ENCODE results near the gene MAPKAPK5. TPM values are rescaled to one million over a fixed set of nuclear protein-coding genes. Genes with fewer than 3 reads are reported as not detected.
A peak's percentile ranks its signal among the peaks of the same experiment; 100 is the strongest.

Gene MAPKAPK5
- total RNA-seq, 1 donor from 2014 or later: 70.8 TPM

DNA sequence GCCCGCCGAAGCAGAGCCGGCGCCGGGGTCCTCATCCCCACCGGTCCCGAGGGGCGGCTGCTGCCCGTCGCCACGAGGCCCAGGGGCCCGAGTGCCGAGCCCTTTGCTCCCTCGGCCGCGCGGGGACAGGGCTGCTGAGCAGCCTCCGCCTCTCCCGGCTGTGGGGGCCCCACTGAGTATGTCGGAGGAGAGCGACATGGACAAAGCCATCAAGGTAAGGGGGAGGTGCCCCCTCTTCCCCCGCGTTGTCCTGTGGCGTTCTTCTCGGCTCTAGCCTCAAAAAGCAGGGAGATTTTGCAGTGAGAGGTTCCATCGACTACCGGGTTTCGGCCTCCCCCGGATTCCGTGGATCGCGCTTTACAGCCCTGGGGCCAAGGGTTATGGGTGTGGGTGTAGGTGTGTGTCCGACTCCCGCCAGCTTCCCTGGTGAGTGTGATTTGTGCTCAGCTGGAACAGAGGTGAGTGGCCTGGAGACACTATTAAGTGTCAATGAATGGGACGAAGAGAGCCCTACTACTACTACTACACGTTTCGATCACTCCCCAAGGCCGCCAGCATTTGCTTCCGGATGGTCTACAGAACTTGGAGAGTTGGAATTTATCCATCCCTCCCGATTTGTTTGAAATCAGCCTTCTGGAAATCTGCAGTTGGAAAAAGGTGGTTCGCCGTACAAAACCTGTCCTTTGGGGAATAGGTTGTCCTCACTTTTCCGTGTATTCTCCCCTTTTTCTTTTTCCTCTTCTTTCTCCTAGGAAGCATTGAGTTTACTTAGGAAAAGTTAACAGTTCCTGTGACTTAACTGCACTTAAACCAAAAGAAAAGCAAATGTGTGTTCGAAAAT is 748 bp downstream of the MAPKAPK5 start:
- peak overlapping the region; percentile 99 for H3K9ac ChIP-seq
- DNase-seq (ENCODE audit: low spot score): peak; percentile 23
- peaks cover under 1% of the 10 kb centered on the region for H3K36me3 ChIP-seq
- H3K79me2 ChIP-seq (ENCODE audit: low read depth): peaks cover 84% of the 10 kb centered on the region
- peaks cover 16% of the 10 kb centered on the region for H4K20me1 ChIP-seq (ENCODE audit: low read depth)
- H3K4me2 ChIP-seq: peak overlapping the region; percentile 93
- no peak for TF ChIP-seq EZH2 (IDR thresholded peaks at IDR 0.05)
- no peak for TF ChIP-seq EZH2phosphoT487 (IDR thresholded peaks at IDR 0.05)
- TF ChIP-seq, protein P1, sequence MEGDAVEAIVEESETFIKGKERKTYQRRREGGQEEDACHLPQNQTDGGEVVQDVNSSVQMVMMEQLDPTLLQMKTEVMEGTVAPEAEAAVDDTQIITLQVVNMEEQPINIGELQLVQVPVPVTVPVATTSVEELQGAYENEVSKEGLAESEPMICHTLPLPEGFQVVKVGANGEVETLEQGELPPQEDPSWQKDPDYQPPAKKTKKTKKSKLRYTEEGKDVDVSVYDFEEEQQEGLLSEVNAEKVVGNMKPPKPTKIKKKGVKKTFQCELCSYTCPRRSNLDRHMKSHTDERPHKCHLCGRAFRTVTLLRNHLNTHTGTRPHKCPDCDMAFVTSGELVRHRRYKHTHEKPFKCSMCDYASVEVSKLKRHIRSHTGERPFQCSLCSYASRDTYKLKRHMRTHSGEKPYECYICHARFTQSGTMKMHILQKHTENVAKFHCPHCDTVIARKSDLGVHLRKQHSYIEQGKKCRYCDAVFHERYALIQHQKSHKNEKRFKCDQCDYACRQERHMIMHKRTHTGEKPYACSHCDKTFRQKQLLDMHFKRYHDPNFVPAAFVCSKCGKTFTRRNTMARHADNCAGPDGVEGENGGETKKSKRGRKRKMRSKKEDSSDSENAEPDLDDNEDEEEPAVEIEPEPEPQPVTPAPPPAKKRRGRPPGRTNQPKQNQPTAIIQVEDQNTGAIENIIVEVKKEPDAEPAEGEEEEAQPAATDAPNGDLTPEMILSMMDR (IDR thresholded peaks at IDR 0.05): no peak
- H3K4me1 Mint-ChIP-seq: peaks cover 31% of the 10 kb centered on the region
- H2AFZ ChIP-seq (replicated peaks): peak overlapping the region; percentile 98
- H3K27ac Mint-ChIP-seq: peak overlapping the region; percentile 98
- H3K4me3 Mint-ChIP-seq: peak overlapping the region; percentile 99
- H3K4me3 ChIP-seq: peak overlapping the region; percentile 99
- H3K27ac ChIP-seq: peak overlapping the region; percentile 99
- H3K9me3 ChIP-seq (ENCODE audit: low read depth): no peaks in the 10 kb centered on the region
- H3K4me1 ChIP-seq: peaks cover 20% of the 10 kb centered on the region
- H3F3A ChIP-seq (ENCODE audit: low read depth): peaks cover 18% of the 10 kb centered on the region
- H3K27me3 Mint-ChIP-seq (ENCODE audit: insufficient read depth, low read depth): peaks cover 6% of the 10 kb centered on the region
- H3K9me3 Mint-ChIP-seq: no peaks in the 10 kb centered on the region
- peaks cover 23% of the 10 kb centered on the region for H3K36me3 Mint-ChIP-seq
- no peaks in the 10 kb centered on the region for H3K27me3 ChIP-seq

GRCh38 chr12:111846016-111846415 is 4.0 kb downstream of the MAPKAPK5 start:
- H3K27ac Mint-ChIP-seq: no peak overlapping the region

GRCh38 chr12:111850526-111850925 is 8.5 kb downstream of the MAPKAPK5 start:
- Histone ChIP-seq H3K4me2 (no peak overlapping the region), H3K79me2 (ENCODE audit: low read depth) (peaks cover 100% of the 10 kb centered on the region), H3K9ac (no peak overlapping the region), H3K4me1 (no peaks in the 10 kb centered on the region), H4K20me1 (ENCODE audit: low read depth) (no peaks in the 10 kb centered on the region), H3K36me3 (peaks cover 4% of the 10 kb centered on the region), H3K27ac (no peak overlapping the region), H3K4me3 (no peak overlapping the region), H3K9me3 (ENCODE audit: low read depth) (no peaks in the 10 kb centered on the region), H2AFZ (replicated peaks) (no peak overlapping the region), H3K27me3 (no peaks in the 10 kb centered on the region), H3F3A (ENCODE audit: low read depth) (no peaks in the 10 kb centered on the region)
- H3K9me3 Mint-ChIP-seq: peaks cover 8% of the 10 kb centered on the region
- peaks cover 29% of the 10 kb centered on the region for H3K36me3 Mint-ChIP-seq
- no peak for DNase-seq (ENCODE audit: low spot score)
- H3K27ac Mint-ChIP-seq: no peak overlapping the region
- H3K4me3 Mint-ChIP-seq: no peak overlapping the region
- no peaks in the 10 kb centered on the region for H3K4me1 Mint-ChIP-seq
- TF ChIP-seq, protein P1 (IDR thresholded peaks at IDR 0.05): no peak
- TF ChIP-seq EZH2phosphoT487 (IDR thresholded peaks at IDR 0.05) (no peak), EZH2 (IDR thresholded peaks at IDR 0.05) (no peak)
- H3K27me3 Mint-ChIP-seq (ENCODE audit: insufficient read depth, low read depth): peaks cover 3% of the 10 kb centered on the region

More at GRCh38 chr12:111846016-111846415, 4.0 kb downstream of the MAPKAPK5 start:
- Mint-ChIP-seq H3K9me3 (peaks cover 8% of the 10 kb centered on the region), H3K4me3 (no peak overlapping the region), H3K4me1 (peaks cover 18% of the 10 kb centered on the region), H3K27me3 (ENCODE audit: insufficient read depth, low read depth) (peaks cover 6% of the 10 kb centered on the region), H3K36me3 (peaks cover 30% of the 10 kb centered on the region)
- no peak for TF ChIP-seq EZH2phosphoT487 (IDR thresholded peaks at IDR 0.05)
- TF ChIP-seq, protein P1 (IDR thresholded peaks at IDR 0.05): no peak
- no peaks in the 10 kb centered on the region for H3K27me3 ChIP-seq
- H3K27ac ChIP-seq: no peak overlapping the region
- peaks cover 16% of the 10 kb centered on the region for H4K20me1 ChIP-seq (ENCODE audit: low read depth)
- H3K9me3 ChIP-seq (ENCODE audit: low read depth): no peaks in the 10 kb centered on the region
- peaks cover 5% of the 10 kb centered on the region for H3F3A ChIP-seq (ENCODE audit: low read depth)
- no peak overlapping the region for H3K9ac ChIP-seq
- no peak overlapping the region for H3K4me3 ChIP-seq
- H3K36me3 ChIP-seq: peaks cover 4% of the 10 kb centered on the region
- H3K4me1 ChIP-seq: peaks cover 9% of the 10 kb centered on the region
- DNase-seq (ENCODE audit: low spot score): no peak
- H3K79me2 ChIP-seq (ENCODE audit: low read depth): peaks cover 98% of the 10 kb centered on the region
- H3K4me2 ChIP-seq: no peak overlapping the region
- H2AFZ ChIP-seq (replicated peaks): no peak overlapping the region

Data from neural progenitor cell (in vitro differentiated cells).